ENCODE data around the gene GYS2. TPM values are rescaled to one million over a fixed set of nuclear protein-coding genes. Genes with fewer than 3 reads are reported as not detected.

GYS2 gene
- total and polyA plus RNA-seq, 4 donors: 15.5 to 86.8 (median 34.1) TPM

DNA sequence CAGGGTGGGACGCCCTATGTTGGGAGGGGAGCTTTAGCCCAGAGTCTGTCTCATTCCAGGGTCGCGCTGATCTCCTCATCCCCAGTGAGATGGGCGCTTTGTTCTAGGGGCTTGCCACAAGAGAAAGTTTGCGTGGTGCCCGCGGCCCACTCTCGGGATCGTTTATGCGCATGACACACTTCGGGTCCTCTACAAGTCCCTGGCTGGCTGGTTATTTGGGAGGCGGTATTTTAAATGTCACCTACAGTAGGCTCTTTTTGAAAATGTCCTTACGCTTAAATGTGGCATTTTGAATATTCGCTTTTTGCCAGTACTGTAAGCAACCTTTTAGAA, 102.5 kb downstream of the GYS2 start:
- TF ChIP-seq, protein P1, sequence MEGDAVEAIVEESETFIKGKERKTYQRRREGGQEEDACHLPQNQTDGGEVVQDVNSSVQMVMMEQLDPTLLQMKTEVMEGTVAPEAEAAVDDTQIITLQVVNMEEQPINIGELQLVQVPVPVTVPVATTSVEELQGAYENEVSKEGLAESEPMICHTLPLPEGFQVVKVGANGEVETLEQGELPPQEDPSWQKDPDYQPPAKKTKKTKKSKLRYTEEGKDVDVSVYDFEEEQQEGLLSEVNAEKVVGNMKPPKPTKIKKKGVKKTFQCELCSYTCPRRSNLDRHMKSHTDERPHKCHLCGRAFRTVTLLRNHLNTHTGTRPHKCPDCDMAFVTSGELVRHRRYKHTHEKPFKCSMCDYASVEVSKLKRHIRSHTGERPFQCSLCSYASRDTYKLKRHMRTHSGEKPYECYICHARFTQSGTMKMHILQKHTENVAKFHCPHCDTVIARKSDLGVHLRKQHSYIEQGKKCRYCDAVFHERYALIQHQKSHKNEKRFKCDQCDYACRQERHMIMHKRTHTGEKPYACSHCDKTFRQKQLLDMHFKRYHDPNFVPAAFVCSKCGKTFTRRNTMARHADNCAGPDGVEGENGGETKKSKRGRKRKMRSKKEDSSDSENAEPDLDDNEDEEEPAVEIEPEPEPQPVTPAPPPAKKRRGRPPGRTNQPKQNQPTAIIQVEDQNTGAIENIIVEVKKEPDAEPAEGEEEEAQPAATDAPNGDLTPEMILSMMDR (IDR thresholded peaks at IDR 0.05; ENCODE audit: low read depth, low read length, missing input control): no peak
- TF ChIP-seq RXRA (IDR thresholded peaks at IDR 0.05) (no peak), HNF4G (IDR thresholded peaks at IDR 0.05) (no peak), SP1 (IDR thresholded peaks at IDR 0.05) (no peak), FOXA2 (IDR thresholded peaks at IDR 0.05) (no peak), FOXA1 (IDR thresholded peaks at IDR 0.05) (no peak), YY1 (IDR thresholded peaks at IDR 0.05) (no peak), HNF4A (conservative IDR thresholded peaks at IDR 0.05) (no peak), RAD21 (IDR thresholded peaks at IDR 0.05) (no peak)
- TF ChIP-seq, protein P2, sequence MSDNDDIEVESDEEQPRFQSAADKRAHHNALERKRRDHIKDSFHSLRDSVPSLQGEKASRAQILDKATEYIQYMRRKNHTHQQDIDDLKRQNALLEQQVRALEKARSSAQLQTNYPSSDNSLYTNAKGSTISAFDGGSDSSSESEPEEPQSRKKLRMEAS (IDR thresholded peaks at IDR 0.05): no peak
- TF ChIP-seq, protein P3, sequence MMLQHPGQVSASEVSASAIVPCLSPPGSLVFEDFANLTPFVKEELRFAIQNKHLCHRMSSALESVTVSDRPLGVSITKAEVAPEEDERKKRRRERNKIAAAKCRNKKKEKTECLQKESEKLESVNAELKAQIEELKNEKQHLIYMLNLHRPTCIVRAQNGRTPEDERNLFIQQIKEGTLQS (IDR thresholded peaks at IDR 0.05): no peak
- Histone ChIP-seq H3K27me3 (ENCODE audit: control insufficient read depth in 4 of 4, insufficient read depth in 4 of 4, low read length in 3 of 4) (no peaks in the 10 kb centered on the region), H3K9ac (ENCODE audit: low read depth in 1 of 2, low read length in 2 of 2) (peak overlapping the region; percentile 24 to 73), H3K9me3 (ENCODE audit: control insufficient read depth in 4 of 4, low read length in 3 of 4) (no peaks in the 10 kb centered on the region), H3K4me3 (ENCODE audit: low read depth in 1 of 3, low read length in 3 of 3) (peak overlapping the region; percentile 83 to 91 (median 90)), H3K36me3 (ENCODE audit: control insufficient read depth in 4 of 4, insufficient read depth in 3 of 4, low read depth in 1 of 4, low read length in 3 of 4) (peaks cover 3 to 13% (median 9%) of the 10 kb centered on the region in 4 donors), H3K27ac (ENCODE audit: low read depth in 1 of 2, low read length in 2 of 2) (peak overlapping the region; percentile 56 to 79), H3K4me1 (ENCODE audit: control insufficient read depth in 4 of 4, insufficient read depth in 4 of 4, low read length in 3 of 4) (peaks cover 4 to 30% (median 20%) of the 10 kb centered on the region in 4 donors)
- WGBS: 1% methylated on average over 14 of the region's 14 CpGs
- no peak for DNase-seq (ENCODE audit: low spot score)

DNA sequence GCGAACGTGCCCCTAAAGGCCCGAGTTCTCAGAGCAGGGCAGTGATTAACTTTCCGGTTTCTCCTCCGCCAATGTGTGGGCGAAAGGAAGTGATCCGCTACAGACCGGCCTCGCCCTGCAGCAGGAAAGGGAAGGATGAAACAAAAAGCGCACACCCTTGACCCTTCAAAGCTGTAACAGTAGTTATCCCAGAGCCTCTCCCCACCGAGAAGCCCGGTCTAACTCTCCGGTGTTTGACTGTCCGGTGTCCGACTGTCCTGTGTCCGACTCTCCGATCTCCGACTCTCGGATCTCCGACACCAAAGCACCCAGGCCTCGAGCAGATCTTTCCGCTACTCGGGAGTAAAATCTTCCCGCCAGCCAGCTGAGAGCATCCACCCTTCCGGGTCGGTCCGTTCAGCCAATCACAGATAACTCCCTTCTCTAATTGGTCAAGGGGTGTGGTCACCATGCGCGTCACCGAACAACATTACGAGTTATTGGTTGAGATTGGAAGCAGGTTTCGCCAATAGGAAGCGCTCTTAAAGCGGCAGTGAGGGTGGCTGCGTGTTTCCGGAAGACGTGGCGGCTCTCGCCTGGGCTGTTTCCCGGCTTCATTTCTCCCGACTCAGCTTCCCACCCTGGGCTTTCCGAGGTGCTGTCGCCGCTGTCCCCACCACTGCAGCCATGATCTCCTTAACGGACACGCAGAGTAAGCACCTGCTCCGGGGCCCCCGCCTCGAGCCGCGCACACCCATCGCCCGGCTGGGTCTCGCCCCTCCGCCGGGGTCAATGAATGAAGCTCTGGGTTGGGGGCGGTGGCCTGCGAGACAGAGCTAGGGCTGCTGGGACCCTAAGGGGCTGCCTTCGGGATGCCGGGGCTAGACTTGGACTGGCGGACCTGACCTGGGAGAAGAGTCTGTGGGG, 103.1 kb downstream of the GYS2 start, which contains the start of the genes GOLT1B and RECQL:
Gene GOLT1B, plus strand, starts transcription at position 532 of the 906 bp plus-strand sequence. Its CDS starts 135 bp downstream, at position 667.
Gene RECQL, minus strand, starts transcription at position 378 of the 906 bp plus-strand sequence. CDS start 2,065 bp downstream, outside the sequence.
- TF ChIP-seq RAD21 (IDR thresholded peaks at IDR 0.05): peak in 1 of 2 donors; percentile 31
- peak in 1 of 2 donors; percentile 45 for TF ChIP-seq JUND (IDR thresholded peaks at IDR 0.05)
- TF ChIP-seq TAF1 (conservative IDR thresholded peaks at IDR 0.05): peak; percentile 55
- TF ChIP-seq, protein P1 (IDR thresholded peaks at IDR 0.05; ENCODE audit: low read depth, low read length, missing input control): no peak
- TF ChIP-seq GABPA (IDR thresholded peaks at IDR 0.05 in 1 of 2, conservative IDR thresholded peaks at IDR 0.05 in 1 of 2): peak; percentile 34 to 86
- TF ChIP-seq, protein P2 (IDR thresholded peaks at IDR 0.05): peak; percentile 85
- TF ChIP-seq FOXA1 (IDR thresholded peaks at IDR 0.05): no peak
- TF ChIP-seq, protein P3 (IDR thresholded peaks at IDR 0.05): no peak
- no peak for TF ChIP-seq HNF4A (conservative IDR thresholded peaks at IDR 0.05)
- TF ChIP-seq SP1 (IDR thresholded peaks at IDR 0.05): peak; percentile 96
- TF ChIP-seq, protein P4, sequence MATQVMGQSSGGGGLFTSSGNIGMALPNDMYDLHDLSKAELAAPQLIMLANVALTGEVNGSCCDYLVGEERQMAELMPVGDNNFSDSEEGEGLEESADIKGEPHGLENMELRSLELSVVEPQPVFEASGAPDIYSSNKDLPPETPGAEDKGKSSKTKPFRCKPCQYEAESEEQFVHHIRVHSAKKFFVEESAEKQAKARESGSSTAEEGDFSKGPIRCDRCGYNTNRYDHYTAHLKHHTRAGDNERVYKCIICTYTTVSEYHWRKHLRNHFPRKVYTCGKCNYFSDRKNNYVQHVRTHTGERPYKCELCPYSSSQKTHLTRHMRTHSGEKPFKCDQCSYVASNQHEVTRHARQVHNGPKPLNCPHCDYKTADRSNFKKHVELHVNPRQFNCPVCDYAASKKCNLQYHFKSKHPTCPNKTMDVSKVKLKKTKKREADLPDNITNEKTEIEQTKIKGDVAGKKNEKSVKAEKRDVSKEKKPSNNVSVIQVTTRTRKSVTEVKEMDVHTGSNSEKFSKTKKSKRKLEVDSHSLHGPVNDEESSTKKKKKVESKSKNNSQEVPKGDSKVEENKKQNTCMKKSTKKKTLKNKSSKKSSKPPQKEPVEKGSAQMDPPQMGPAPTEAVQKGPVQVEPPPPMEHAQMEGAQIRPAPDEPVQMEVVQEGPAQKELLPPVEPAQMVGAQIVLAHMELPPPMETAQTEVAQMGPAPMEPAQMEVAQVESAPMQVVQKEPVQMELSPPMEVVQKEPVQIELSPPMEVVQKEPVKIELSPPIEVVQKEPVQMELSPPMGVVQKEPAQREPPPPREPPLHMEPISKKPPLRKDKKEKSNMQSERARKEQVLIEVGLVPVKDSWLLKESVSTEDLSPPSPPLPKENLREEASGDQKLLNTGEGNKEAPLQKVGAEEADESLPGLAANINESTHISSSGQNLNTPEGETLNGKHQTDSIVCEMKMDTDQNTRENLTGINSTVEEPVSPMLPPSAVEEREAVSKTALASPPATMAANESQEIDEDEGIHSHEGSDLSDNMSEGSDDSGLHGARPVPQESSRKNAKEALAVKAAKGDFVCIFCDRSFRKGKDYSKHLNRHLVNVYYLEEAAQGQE (IDR thresholded peaks at IDR 0.05): peak; percentile 11
- TF ChIP-seq HNF4G (IDR thresholded peaks at IDR 0.05): no peak
- peak; percentile 2 for TF ChIP-seq FOXA2 (IDR thresholded peaks at IDR 0.05)
- peak; percentile 70 for TF ChIP-seq NR2F2 (IDR thresholded peaks at IDR 0.05)
- TF ChIP-seq, protein P5, sequence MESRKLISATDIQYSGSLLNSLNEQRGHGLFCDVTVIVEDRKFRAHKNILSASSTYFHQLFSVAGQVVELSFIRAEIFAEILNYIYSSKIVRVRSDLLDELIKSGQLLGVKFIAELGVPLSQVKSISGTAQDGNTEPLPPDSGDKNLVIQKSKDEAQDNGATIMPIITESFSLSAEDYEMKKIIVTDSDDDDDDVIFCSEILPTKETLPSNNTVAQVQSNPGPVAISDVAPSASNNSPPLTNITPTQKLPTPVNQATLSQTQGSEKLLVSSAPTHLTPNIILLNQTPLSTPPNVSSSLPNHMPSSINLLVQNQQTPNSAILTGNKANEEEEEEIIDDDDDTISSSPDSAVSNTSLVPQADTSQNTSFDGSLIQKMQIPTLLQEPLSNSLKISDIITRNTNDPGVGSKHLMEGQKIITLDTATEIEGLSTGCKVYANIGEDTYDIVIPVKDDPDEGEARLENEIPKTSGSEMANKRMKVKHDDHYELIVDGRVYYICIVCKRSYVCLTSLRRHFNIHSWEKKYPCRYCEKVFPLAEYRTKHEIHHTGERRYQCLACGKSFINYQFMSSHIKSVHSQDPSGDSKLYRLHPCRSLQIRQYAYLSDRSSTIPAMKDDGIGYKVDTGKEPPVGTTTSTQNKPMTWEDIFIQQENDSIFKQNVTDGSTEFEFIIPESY (IDR thresholded peaks at IDR 0.05): no peak
- TF ChIP-seq YY1 (IDR thresholded peaks at IDR 0.05): no peak
- TF ChIP-seq EGR1 (IDR thresholded peaks at IDR 0.05; ENCODE audit: low read depth in 2 of 2): peak; percentile 37 to 73
- TF ChIP-seq RXRA (IDR thresholded peaks at IDR 0.05): peak in 1 of 2 donors; percentile 43

More for the DNA sequence above, 103.1 kb downstream of the GYS2 start, which contains the start of the genes GOLT1B and RECQL:
- peak; percentile 89 for DNase-seq (ENCODE audit: low spot score)
- Histone ChIP-seq H3K4me3 (ENCODE audit: low read depth in 1 of 3, low read length in 3 of 3) (peak within 1 kb of the TSS; percentile 83 to 91 (median 90)), H3K9ac (ENCODE audit: low read depth in 1 of 2, low read length in 2 of 2) (peak within 1 kb of the TSS; percentile 68 to 73), H3K27me3 (ENCODE audit: control insufficient read depth in 4 of 4, insufficient read depth in 4 of 4, low read length in 3 of 4) (no peaks in the 10 kb centered on the region), H3K36me3 (ENCODE audit: control insufficient read depth in 4 of 4, insufficient read depth in 3 of 4, low read depth in 1 of 4, low read length in 3 of 4) (peaks cover 3 to 18% (median 10%) of the 10 kb centered on the region in 4 donors), H3K9me3 (ENCODE audit: control insufficient read depth in 4 of 4, low read length in 3 of 4) (no peaks in the 10 kb centered on the region), H3K4me1 (ENCODE audit: control insufficient read depth in 4 of 4, insufficient read depth in 4 of 4, low read length in 3 of 4) (peaks cover 4 to 30% (median 20%) of the 10 kb centered on the region in 4 donors), H3K27ac (ENCODE audit: low read depth in 1 of 2, low read length in 2 of 2) (peak within 1 kb of the TSS; percentile 66 to 79)
- under 1% methylated on average over 61 of the region's 61 CpGs for WGBS

All from liver (tissue), 9 donors.